Activated CD8-positive, alpha-beta memory T cell treated with anti-CD3 and anti-CD28 coated beads, Interleukin-2, amount 50 U/mL, for 48 hours (primary cell): Measurements from ENCODE around the gene NANOS2.

Source experiments
- DNase-seq: peaks from one replicate; pipeline ENCODE4 v3.0.0-alpha.2; 2020

NANOS2 gene

GRCh38 chr19:45890877-45891276 is 23.7 kb downstream of the NANOS2 start:
- no peak for DNase-seq

- DNase-seq, result no peak
These were observed 25.2 kb downstream of the NANOS2 start for GRCh38 chr19:45889210-45889885.

DNA sequence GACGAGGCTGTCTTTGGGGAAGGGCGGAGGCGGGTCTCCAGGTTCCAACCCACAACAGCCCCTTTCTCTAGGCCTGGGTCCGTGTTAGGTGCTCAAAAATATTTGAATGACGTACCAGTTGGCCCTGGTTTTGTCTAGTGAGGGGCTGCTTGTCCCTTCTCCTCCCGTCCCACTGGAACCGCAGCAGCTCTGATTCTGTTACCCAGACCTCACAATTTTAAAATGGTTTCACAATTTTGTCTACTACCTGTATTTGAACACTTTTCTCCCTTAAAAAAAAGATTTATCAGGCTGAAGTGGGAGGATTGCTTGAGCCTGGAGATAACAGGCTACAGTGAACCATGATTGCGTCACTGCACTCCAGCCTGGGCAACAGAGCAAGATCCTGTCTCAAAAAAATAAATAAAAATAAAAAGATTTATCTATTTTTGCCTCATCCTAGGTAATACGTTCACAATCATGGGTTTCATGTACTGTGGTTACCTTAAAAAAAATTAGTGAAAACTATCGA is 27.3 kb downstream of the NANOS2 start:
- no peak for DNase-seq

- DNase-seq, result peak; percentile 90
These were observed 28.0 kb downstream of the NANOS2 start for GRCh38 chr19:45886427-45887199.

- peak; percentile 92 for DNase-seq
These were observed 28.8 kb downstream of the NANOS2 start, which contains the start of gene IRF2BP1 for GRCh38 chr19:45885556-45886426. IRF2BP1 (minus strand) TSS chr19:45886141; CDS start chr19:45885774, 367 bp downstream.

- DNase-seq, result peak; percentile 71
These were observed 29.7 kb downstream of the NANOS2 start for GRCh38 chr19:45884682-45885555.

DNA sequence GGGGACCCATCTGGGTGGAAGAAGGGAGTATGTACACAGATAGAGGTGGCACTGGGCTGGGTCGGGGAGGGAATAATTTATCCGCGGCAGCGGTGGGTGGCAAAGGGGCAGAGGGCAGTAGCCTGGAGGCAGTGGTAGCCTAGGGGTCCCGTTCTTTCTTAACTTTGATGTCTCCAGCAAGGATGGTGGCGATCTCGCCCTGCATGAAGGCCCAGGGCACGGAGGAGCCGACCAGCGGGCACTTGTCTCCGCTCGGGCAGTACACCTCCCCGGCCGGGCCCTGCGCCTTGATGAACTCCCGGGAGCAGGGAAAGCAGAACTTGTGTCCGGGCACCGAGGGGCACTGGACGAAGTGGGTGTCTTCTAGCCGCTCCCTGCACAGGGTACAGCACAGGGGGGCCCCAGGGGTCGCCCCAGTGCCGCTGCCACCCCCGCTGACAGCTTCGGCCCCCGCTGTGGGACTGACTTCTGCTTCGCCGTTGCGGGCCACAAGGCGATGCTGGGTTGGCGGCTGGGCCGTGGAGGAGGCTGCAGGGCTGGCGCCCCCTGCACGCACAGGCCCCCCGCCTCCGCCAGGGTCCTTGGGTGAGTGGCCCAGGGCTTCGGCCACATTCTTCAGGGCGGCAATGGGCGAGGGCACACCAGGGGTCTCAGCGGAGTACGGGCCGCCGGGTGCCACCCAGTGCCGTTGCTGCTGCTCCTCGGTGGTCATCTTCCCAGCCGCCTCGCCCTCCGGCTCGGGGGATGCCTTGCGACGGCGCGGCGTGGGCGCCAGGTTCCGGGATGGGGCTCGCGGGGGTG is 30.5 kb downstream of the NANOS2 start:
- DNase-seq, result no peak

DNA sequence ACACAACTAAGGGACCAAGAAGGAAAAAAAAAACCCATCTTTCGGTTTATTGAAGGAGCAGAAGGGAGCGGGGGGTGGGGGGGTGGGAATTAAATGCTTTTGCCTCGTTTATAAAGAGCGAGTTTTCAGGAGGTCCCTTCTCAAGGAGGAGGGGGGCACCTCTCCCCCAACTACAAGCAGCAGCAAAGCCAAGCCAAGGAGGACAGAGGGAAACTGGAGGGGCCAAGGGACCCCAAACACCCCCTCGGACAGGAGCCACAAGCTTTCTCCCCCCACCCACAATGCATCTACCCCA is 31.0 kb downstream of the NANOS2 start:
- no peak for DNase-seq

DNA sequence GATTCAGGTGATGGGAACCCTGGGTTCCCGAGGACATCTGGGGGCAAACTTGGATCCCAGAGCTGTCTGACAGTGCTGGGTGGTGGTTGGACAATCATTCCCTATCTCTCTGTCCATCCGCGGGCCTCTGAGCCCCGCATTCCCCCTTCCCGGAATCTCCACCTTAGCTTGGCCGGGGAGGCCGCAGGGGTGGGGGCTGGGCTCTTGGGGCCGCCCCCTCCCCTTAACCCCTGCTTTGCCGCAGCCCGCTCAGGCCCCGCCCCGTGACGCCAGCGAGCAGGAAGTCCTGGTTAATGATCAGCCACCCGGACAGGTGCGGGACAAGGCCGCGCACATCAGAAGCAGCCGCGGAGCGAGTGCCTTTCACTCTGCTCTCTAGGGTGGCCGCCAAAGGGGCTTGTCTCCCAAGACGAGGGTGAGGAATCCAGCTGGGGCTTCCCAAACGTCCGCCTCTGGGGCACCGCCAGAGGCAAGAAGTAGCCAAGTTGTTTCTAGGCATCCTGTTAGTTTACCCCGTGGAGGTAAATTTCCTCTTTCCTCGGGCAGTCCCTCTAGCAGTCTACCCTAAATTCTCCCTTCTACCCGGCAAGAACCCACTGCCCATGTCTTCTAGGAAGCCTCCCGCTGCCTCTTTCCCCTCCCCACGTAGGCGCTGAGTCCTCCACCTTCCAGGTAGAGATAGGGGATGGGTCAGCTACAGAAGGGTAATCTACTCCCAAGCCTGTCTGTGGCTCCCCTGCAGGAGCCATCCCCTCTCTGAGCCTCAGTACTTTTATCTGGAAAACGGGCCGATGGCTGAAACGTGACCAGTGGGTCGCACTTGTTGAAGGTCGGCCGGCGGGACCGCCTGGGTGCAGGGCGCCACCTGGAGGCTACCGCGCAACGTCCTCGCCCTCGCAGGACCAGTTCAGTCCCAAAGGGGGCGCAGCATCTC is 31.7 kb downstream of the NANOS2 start:
- peak; percentile 92 for DNase-seq

DNA sequence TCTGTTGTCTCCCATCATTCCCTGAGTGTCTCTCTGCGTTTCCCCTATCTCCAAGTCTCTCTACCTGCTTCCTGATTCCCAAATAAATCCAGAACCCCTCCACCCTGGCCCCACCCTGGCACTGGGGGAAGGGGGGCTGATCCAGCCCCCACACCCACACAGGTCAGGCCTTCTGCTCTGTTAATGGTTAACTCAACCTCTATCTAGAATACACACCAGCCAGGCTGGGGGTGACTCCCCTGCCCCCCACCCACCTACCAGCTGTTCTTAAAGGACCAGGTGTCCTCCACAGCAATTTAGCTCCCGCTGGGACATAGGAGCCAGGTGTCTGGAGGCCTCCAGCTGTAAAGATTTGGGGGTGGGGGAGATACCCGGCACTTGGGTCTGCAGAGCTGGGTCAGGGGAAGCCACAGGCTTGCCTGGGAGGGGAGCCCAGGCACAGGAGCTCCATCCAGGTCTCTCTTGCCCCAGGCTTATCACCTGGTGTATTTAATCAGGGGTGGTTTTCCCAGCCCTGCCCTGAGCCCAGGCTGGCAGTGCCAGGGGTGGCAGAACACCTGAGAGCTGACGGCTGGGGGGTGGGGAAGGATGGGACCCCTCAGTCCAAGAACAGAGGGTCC is 32.6 kb downstream of the NANOS2 start:
- DNase-seq, result no peak

GRCh38 chr19:45881082-45881908 is 33.3 kb downstream of the NANOS2 start:
- DNase-seq, result no peak

DNA sequence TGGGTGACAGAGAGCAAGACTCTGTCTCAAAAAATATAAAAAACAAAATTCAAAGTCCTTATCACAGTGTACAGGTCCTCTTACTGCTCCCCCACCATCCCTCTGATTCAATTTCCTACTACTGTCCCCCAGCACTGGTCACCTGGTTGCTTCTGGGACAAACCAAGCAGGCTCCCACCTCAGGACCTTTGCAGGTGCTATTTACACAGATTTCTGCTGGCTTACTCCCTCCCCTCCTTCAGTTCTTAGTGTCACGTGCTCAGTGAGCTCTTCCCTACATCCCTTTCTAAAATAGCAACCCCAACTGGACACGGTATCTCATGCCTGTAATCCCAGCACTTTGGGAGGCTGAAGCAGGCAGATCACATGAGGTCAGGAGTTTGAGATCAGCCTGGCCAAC is 34.6 kb downstream of the NANOS2 start:
- no peak for DNase-seq

GRCh38 chr19:45879055-45879454 is 35.5 kb downstream of the NANOS2 start:
- no peak for DNase-seq

GRCh38 chr19:45878043-45878794 is 36.4 kb downstream of the NANOS2 start:
- DNase-seq, result no peak

DNA sequence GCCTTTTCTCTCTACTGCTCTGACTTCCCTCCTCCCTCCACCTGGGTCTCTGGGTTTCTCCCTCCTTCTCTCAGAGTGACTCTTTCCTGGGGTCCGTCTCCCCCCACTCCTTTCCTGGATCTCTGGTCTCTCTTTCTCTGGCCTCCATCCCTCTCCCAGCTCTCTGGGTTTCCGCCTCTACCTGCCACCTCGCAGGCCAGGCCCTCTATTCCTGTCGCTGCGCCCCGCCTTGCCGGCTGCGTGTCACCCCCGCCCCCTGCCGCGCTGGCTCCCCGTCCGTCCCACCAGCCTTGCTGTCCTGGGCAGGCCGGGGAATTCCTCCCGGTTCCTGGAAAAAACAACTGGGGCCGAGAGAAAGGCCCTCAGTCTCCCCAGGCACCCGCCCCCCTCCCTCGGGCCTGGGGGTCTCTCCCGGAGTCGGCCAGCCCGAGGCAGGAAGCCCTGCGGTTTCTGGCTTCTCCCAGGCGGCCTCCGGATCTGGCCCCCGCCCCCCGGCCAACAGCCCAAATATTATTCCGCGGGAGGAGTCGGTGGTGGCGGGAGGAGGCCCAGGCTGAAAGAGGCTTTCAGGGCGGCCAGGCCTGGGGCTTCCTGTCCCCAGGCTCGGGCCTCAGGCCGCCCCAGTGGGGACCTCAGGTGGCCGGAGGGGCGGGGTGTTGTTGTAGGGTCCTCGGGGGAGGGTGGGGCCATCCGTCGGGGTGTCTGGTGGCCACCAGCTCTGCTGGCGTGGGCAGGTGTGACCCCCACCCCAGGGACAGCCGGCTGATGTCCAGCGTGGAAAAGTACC is 38.0 kb downstream of the NANOS2 start:
- DNase-seq, result peak; percentile 62

DNA sequence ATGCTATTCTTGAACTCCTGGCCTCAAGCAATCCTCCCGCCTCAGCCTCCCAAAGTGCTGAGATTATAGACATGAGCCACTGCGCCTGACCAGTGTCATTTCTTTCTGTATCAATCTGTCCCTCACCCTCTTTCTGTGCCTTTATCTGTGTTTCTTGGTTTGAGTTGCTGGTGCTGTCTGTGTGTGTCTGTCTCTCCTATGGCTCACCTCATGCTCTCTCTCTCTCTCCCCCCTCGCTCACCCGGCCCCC is 38.5 kb downstream of the NANOS2 start:
- no peak for DNase-seq

GRCh38 chr19:45874620-45874966 is 40.0 kb downstream of the NANOS2 start:
- DNase-seq, result no peak
